Measurements from ENCODE around the gene MC1R. TPM values are rescaled to one million over a fixed set of nuclear protein-coding genes. Genes with fewer than 3 reads are reported as not detected.
A peak's percentile ranks its signal among the peaks of the same experiment; 100 is the strongest.

MC1R gene
- total and polyA plus RNA-seq, 2 donors (not counting 1 experiment from before 2014, with no cell fraction given), result 2.9 to 4.3 TPM

DNA sequence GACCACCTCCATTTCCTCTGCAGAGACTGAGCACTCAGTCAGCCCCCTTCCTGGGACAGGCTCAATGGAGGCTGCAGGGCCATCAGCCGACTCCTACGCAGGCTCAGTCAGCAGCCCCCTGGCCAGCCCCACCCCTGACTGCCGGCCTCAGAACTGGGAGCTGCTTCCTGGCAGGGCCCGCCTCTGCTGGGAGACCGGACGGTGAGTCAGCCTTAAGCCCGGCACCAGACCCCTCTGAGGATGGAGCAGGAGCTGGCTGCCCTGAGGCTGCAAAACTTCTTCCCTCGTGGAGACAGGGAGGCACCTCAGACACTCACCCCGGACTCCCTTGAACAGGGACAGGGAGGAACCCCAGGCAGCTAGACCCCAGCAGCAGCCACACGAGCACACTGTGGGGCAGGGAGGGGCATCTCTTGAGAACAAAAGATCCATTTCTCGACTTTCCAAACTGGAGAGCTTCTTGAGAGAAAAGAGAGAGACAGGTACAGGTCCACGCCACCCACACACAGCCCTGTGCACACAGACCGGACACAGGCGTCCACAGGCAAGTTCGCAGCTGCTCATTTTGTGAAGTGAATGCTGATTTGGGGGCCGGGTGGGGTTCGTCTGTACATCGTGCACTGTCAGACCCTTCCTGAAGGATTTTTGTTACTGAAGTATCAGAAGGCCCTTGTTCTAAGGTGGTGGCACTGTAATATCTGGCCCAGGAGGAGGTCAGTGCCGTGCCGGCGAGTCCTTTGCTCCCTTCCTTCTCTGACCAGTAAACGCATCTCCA lies 3.2 kb downstream of the MC1R start:
- peaks cover 29% of the 10 kb centered on the region for H3K79me2 ChIP-seq (ENCODE audit: control insufficient read depth, insufficient read depth, low read length)
- no peaks in the 10 kb centered on the region for H3K9me3 ChIP-seq (ENCODE audit: control insufficient read depth, insufficient read depth, low read depth, low read length)
- H3K27me3 ChIP-seq (ENCODE audit: control insufficient read depth, insufficient read depth, low read length), result no peaks in the 10 kb centered on the region
- H3K4me3 ChIP-seq (replicated peaks in 1 of 4; ENCODE audit: control extremely low read depth in 1 of 4, insufficient read depth in 1 of 4, low read depth in 3 of 4, low read length in 4 of 4), result peak overlapping the region; percentile 65 to 94 (median 81)
- H2AFZ ChIP-seq (ENCODE audit: low read length), result no peak overlapping the region
- peaks cover 26% of the 10 kb centered on the region for H3K4me1 ChIP-seq (ENCODE audit: control insufficient read depth, extremely low read depth, insufficient read depth, low read length)
- H3K27ac ChIP-seq (ENCODE audit: insufficient read depth, low read length), result peak overlapping the region; percentile 99
- H3K4me2 ChIP-seq (ENCODE audit: extremely low read depth, insufficient read depth, low read length), result peak overlapping the region; percentile 100
- peak overlapping the region; percentile 95 for H3K9ac ChIP-seq (ENCODE audit: insufficient read depth, low read length)
- no peaks in the 10 kb centered on the region for H3K36me3 ChIP-seq (ENCODE audit: control insufficient read depth, insufficient read depth, low read length)
- H4K20me1 ChIP-seq (ENCODE audit: control insufficient read depth, extremely low read depth, insufficient read depth, low read length), result no peaks in the 10 kb centered on the region
- peak; percentile 93 to 96 for DNase-seq (ENCODE audit: low read depth in 2 of 2)
- TF ChIP-seq, protein P1, sequence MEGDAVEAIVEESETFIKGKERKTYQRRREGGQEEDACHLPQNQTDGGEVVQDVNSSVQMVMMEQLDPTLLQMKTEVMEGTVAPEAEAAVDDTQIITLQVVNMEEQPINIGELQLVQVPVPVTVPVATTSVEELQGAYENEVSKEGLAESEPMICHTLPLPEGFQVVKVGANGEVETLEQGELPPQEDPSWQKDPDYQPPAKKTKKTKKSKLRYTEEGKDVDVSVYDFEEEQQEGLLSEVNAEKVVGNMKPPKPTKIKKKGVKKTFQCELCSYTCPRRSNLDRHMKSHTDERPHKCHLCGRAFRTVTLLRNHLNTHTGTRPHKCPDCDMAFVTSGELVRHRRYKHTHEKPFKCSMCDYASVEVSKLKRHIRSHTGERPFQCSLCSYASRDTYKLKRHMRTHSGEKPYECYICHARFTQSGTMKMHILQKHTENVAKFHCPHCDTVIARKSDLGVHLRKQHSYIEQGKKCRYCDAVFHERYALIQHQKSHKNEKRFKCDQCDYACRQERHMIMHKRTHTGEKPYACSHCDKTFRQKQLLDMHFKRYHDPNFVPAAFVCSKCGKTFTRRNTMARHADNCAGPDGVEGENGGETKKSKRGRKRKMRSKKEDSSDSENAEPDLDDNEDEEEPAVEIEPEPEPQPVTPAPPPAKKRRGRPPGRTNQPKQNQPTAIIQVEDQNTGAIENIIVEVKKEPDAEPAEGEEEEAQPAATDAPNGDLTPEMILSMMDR (conservative IDR thresholded peaks at IDR 0.05 in 1 of 2, IDR thresholded peaks at IDR 0.05 in 1 of 2; ENCODE audit: low read depth in 1 of 2, low read length in 2 of 2), result no peak
- TF ChIP-seq EZH2 (IDR thresholded peaks at IDR 0.05; ENCODE audit: low read length, missing control alignments), result no peak

DNA sequence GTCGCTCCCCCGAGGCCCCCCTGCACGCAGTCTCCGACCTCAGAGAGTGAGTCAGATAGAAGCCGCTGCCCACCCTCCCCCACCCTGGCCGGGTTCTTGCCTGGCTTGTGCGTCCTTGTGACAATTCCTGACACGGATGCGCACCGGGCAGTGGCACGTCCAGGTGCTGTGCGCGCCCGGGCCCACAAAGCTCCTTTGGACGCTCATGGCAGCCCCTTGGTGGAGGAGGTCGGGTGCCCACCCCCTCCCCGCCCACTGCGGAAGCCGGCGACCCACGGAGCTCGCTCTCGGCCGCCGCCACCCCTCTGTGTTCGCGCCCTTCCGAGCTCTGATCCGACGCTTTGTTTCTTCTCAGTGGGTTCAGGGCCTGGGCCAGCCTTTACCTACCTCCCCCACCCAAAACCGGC lies 3.8 kb downstream of the MC1R start:
- Histone ChIP-seq H3K36me3 (ENCODE audit: control insufficient read depth, insufficient read depth, low read length) (peaks cover under 1% of the 10 kb centered on the region), H3K4me2 (ENCODE audit: extremely low read depth, insufficient read depth, low read length) (peak overlapping the region; percentile 100), H2AFZ (ENCODE audit: low read length) (no peak overlapping the region), H3K79me2 (ENCODE audit: control insufficient read depth, insufficient read depth, low read length) (peaks cover 34% of the 10 kb centered on the region), H4K20me1 (ENCODE audit: control insufficient read depth, extremely low read depth, insufficient read depth, low read length) (no peaks in the 10 kb centered on the region), H3K9ac (ENCODE audit: insufficient read depth, low read length) (peak overlapping the region; percentile 95), H3K4me3 (replicated peaks in 1 of 4; ENCODE audit: control extremely low read depth in 1 of 4, insufficient read depth in 1 of 4, low read depth in 3 of 4, low read length in 4 of 4) (peak overlapping the region; percentile 65 to 94 (median 81)), H3K9me3 (ENCODE audit: control insufficient read depth, insufficient read depth, low read depth, low read length) (no peaks in the 10 kb centered on the region), H3K27me3 (ENCODE audit: control insufficient read depth, insufficient read depth, low read length) (no peaks in the 10 kb centered on the region), H3K27ac (ENCODE audit: insufficient read depth, low read length) (peak overlapping the region; percentile 99), H3K4me1 (ENCODE audit: control insufficient read depth, extremely low read depth, insufficient read depth, low read length) (peaks cover 26% of the 10 kb centered on the region)
- no peak for TF ChIP-seq EZH2 (IDR thresholded peaks at IDR 0.05; ENCODE audit: low read length, missing control alignments)
- TF ChIP-seq, protein P1 (conservative IDR thresholded peaks at IDR 0.05 in 1 of 2, IDR thresholded peaks at IDR 0.05 in 1 of 2; ENCODE audit: low read depth in 1 of 2, low read length in 2 of 2), result no peak
- DNase-seq (ENCODE audit: low read depth in 2 of 2), result peak; percentile 92

DNA sequence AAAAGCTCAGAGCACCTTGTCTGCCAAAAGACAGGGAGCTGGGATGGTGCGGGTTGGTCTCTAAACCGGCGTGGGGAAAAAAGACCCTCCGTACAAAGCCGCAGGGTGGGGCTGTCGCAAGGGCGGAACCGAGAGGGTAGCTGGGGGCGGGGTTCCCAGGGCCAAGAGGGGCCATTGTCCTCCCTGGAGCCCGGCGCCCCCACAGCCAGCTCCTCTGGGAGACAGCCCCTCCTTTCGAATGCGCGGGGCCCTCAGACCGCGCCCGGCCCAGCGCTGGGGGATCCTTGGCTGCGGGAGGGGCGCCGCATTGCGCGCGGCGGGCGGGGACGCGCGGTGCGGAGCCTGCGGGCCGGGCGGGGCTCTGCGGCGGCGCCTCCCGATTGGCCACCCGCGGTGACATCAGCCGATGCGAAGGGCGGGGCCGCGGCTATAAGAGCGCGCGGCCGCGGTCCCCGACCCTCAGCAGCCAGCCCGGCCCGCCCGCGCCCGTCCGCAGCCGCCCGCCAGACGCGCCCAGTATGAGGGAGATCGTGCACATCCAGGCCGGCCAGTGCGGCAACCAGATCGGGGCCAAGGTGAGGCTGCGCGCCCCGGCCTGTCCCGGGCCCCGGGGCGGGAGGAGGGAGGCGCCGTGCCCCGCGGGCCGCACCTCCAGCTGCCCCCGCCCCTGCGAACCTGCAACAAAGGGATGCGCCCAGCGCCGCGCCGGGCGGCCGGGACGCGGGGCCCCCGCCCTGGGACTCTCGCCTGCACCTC lies 4.4 kb downstream of the MC1R start, which contains the start of gene TUBB3:
TSS of gene TUBB3 (plus strand) at position 459 of the 756 bp plus-strand sequence. CDS start at position 519, 60 bp downstream.
- TF ChIP-seq, protein P1 (conservative IDR thresholded peaks at IDR 0.05 in 1 of 2, IDR thresholded peaks at IDR 0.05 in 1 of 2; ENCODE audit: low read depth in 1 of 2, low read length in 2 of 2), result no peak
- TF ChIP-seq EZH2 (IDR thresholded peaks at IDR 0.05; ENCODE audit: low read length, missing control alignments), result no peak
- Histone ChIP-seq H3K9me3 (ENCODE audit: control insufficient read depth, insufficient read depth, low read depth, low read length) (no peaks in the 10 kb centered on the region), H3K9ac (ENCODE audit: insufficient read depth, low read length) (peak within 1 kb of the TSS; percentile 95), H3K4me2 (ENCODE audit: extremely low read depth, insufficient read depth, low read length) (peak within 1 kb of the TSS; percentile 100), H3K79me2 (ENCODE audit: control insufficient read depth, insufficient read depth, low read length) (peaks cover 39% of the 10 kb centered on the region), H3K27ac (ENCODE audit: insufficient read depth, low read length) (peak within 1 kb of the TSS; percentile 99), H3K27me3 (ENCODE audit: control insufficient read depth, insufficient read depth, low read length) (no peaks in the 10 kb centered on the region), H3K36me3 (ENCODE audit: control insufficient read depth, insufficient read depth, low read length) (peaks cover 2% of the 10 kb centered on the region), H3K4me3 (replicated peaks in 1 of 4; ENCODE audit: control extremely low read depth in 1 of 4, insufficient read depth in 1 of 4, low read depth in 3 of 4, low read length in 4 of 4) (peak within 1 kb of the TSS; percentile 77 to 94 (median 85)), H3K4me1 (ENCODE audit: control insufficient read depth, extremely low read depth, insufficient read depth, low read length) (peaks cover 25% of the 10 kb centered on the region), H4K20me1 (ENCODE audit: control insufficient read depth, extremely low read depth, insufficient read depth, low read length) (no peaks in the 10 kb centered on the region), H2AFZ (ENCODE audit: low read length) (no peak within 1 kb of the TSS)
- peak; percentile 80 to 81 for DNase-seq (ENCODE audit: low read depth in 2 of 2)

Data from fibroblast of lung (primary cell).